Adipocyte (in vitro differentiated cells): ENCODE measurements around the gene ILDR2.

Experiments used
- DNase-seq: peaks from one replicate; pipeline ENCODE4 v3.0.0-alpha.2; 2015; ENCODE audit warnings: low read depth
- H3K27me3 ChIP-seq: replicated peaks from 2 replicates; pipeline ENCODE4 v1.7.0; 2013; ENCODE audit warnings: mild to moderate bottlenecking, low read length, moderate library complexity; ENCODE audit not compliant: control insufficient read depth, insufficient read depth
- H3K36me3 ChIP-seq: 2 replicates; pipeline ENCODE4 v1.7.0; 2013; ENCODE audit warnings: low read length, mild to moderate bottlenecking, moderate library complexity; ENCODE audit not compliant: control insufficient read depth, insufficient read depth, severe bottlenecking
- H3K4me1 ChIP-seq: 2 replicates; pipeline ENCODE4 v1.7.0; 2013; ENCODE audit warnings: mild to moderate bottlenecking, low read length, moderate library complexity; ENCODE audit not compliant: control insufficient read depth, insufficient read depth
- H3K4me3 ChIP-seq: 2 replicates; pipeline ENCODE4 v1.7.0; 2013; ENCODE audit warnings: mild to moderate bottlenecking, low read length, moderate library complexity
- H3K9ac ChIP-seq: 2 replicates; pipeline ENCODE4 v1.7.0; 2013; ENCODE audit warnings: mild to moderate bottlenecking, low read length, moderate library complexity
- H3K9me3 ChIP-seq: 2 replicates; pipeline ENCODE4 v1.7.0; 2013; ENCODE audit warnings: mild to moderate bottlenecking, low read length, moderate library complexity; ENCODE audit not compliant: control insufficient read depth

Gene ILDR2

GRCh38 chr1:166906647-166907046 lies 68.7 kb downstream of the ILDR2 start:
- no peaks in the 10 kb centered on the region for H3K27me3 ChIP-seq
- no peaks in the 10 kb centered on the region for H3K36me3 ChIP-seq
- no peak overlapping the region for H3K4me3 ChIP-seq
- H3K9me3 ChIP-seq, result peaks cover 5% of the 10 kb centered on the region
- no peak for DNase-seq
- peaks cover 5% of the 10 kb centered on the region for H3K4me1 ChIP-seq
- no peak overlapping the region for H3K9ac ChIP-seq

- Histone ChIP-seq H3K9me3 (no peaks in the 10 kb centered on the region), H3K27me3 (no peaks in the 10 kb centered on the region), H3K9ac (no peak overlapping the region), H3K36me3 (no peaks in the 10 kb centered on the region), H3K4me1 (peaks cover 5% of the 10 kb centered on the region), H3K4me3 (no peak overlapping the region)
- peak; percentile 33 for DNase-seq
Observed at GRCh38 chr1:166905900-166906299, 69.4 kb downstream of the ILDR2 start.

- no peaks in the 10 kb centered on the region for H3K36me3 ChIP-seq
- H3K4me1 ChIP-seq, result peaks cover 5% of the 10 kb centered on the region
- DNase-seq, result peak; percentile 24
- no peak overlapping the region for H3K9ac ChIP-seq
- no peaks in the 10 kb centered on the region for H3K27me3 ChIP-seq
- no peaks in the 10 kb centered on the region for H3K9me3 ChIP-seq
- no peak overlapping the region for H3K4me3 ChIP-seq
Observed at GRCh38 chr1:166905136-166905535, 70.2 kb downstream of the ILDR2 start.

- Histone ChIP-seq H3K9me3 (no peaks in the 10 kb centered on the region), H3K27me3 (peaks cover 2% of the 10 kb centered on the region), H3K4me1 (peaks cover 5% of the 10 kb centered on the region), H3K36me3 (no peaks in the 10 kb centered on the region), H3K9ac (no peak overlapping the region), H3K4me3 (no peak overlapping the region)
- no peak for DNase-seq
Observed at GRCh38 chr1:166903232-166903631, 72.1 kb downstream of the ILDR2 start.

GRCh38 chr1:166902279-166902678 lies 73.1 kb downstream of the ILDR2 start:
- no peak overlapping the region for H3K4me3 ChIP-seq
- DNase-seq, result no peak
- no peak overlapping the region for H3K9ac ChIP-seq
- H3K4me1 ChIP-seq, result peaks cover 5% of the 10 kb centered on the region
- H3K27me3 ChIP-seq, result peaks cover 3% of the 10 kb centered on the region
- no peaks in the 10 kb centered on the region for H3K36me3 ChIP-seq
- H3K9me3 ChIP-seq, result peaks cover 1% of the 10 kb centered on the region

GRCh38 chr1:166900987-166901386 lies 74.4 kb downstream of the ILDR2 start:
- H3K4me1 ChIP-seq, result peaks cover 3% of the 10 kb centered on the region
- no peak for DNase-seq

GRCh38 chr1:166899769-166900168 lies 75.6 kb downstream of the ILDR2 start:
- Histone ChIP-seq H3K4me1 (no peaks in the 10 kb centered on the region), H3K4me3 (no peak overlapping the region), H3K9ac (no peak overlapping the region), H3K36me3 (no peaks in the 10 kb centered on the region), H3K9me3 (peaks cover 5% of the 10 kb centered on the region), H3K27me3 (peaks cover 3% of the 10 kb centered on the region)
- DNase-seq, result no peak

More at GRCh38 chr1:166900987-166901386, 74.4 kb downstream of the ILDR2 start:
- Histone ChIP-seq H3K4me3 (no peak overlapping the region), H3K9ac (no peak overlapping the region), H3K36me3 (no peaks in the 10 kb centered on the region), H3K9me3 (peaks cover 5% of the 10 kb centered on the region), H3K27me3 (peaks cover 3% of the 10 kb centered on the region)

- no peak for DNase-seq
- Histone ChIP-seq H3K27me3 (peaks cover 7% of the 10 kb centered on the region), H3K4me1 (no peaks in the 10 kb centered on the region), H3K36me3 (no peaks in the 10 kb centered on the region), H3K4me3 (no peak overlapping the region), H3K9ac (no peak overlapping the region), H3K9me3 (peaks cover 5% of the 10 kb centered on the region)
Observed at GRCh38 chr1:166895766-166896165, 79.6 kb downstream of the ILDR2 start.

- Histone ChIP-seq H3K9ac (no peak overlapping the region), H3K36me3 (no peaks in the 10 kb centered on the region), H3K9me3 (no peaks in the 10 kb centered on the region), H3K4me3 (no peak overlapping the region), H3K27me3 (peaks cover 26% of the 10 kb centered on the region), H3K4me1 (no peaks in the 10 kb centered on the region)
- no peak for DNase-seq
Observed at GRCh38 chr1:166889776-166890175, 85.6 kb downstream of the ILDR2 start.

- H3K4me1 ChIP-seq, result no peaks in the 10 kb centered on the region
- H3K27me3 ChIP-seq, result peaks cover 34% of the 10 kb centered on the region
- H3K4me3 ChIP-seq, result no peak overlapping the region
- H3K9ac ChIP-seq, result no peak overlapping the region
- H3K9me3 ChIP-seq, result no peaks in the 10 kb centered on the region
- DNase-seq, result no peak
- H3K36me3 ChIP-seq, result no peaks in the 10 kb centered on the region
Observed at GRCh38 chr1:166888373-166889111, 86.8 kb downstream of the ILDR2 start.

GRCh38 chr1:166884971-166885370 lies 90.4 kb downstream of the ILDR2 start:
- no peak overlapping the region for H3K9ac ChIP-seq
- DNase-seq, result no peak
- H3K27me3 ChIP-seq, result peaks cover 44% of the 10 kb centered on the region
- H3K4me1 ChIP-seq, result no peaks in the 10 kb centered on the region
- no peak overlapping the region for H3K4me3 ChIP-seq
- no peaks in the 10 kb centered on the region for H3K9me3 ChIP-seq
- no peaks in the 10 kb centered on the region for H3K36me3 ChIP-seq
